HG03108 (cell line): Measurements from ENCODE around the gene FRMPD4.

Experiments used
- ATAC-seq: cut with Tn5 transposase; IDR thresholded peaks from one replicate; pipeline ENCODE4 v1.9.1; 2021; ENCODE audit warnings: moderate library complexity; ENCODE audit not compliant: unreplicated experiment

The FRMPD4 gene

DNA sequence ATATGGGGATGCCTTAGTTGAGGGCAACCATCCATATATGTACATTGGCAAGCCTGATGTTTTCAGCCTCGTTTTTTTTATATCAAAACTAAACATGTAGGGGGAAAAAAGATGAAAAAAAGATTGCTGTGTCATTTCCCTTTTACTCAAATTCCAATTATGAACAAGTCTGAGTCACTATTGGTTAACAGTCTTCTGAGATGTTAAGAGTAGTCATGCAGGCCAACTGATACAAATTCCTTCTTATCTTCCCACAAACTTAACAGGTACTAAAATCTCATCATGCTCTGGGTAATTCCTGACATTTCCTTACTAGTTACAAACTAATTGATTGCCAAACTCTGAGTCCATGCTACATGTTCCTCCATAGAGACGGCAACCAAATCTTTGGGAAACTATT lies 222.1 kb downstream of the FRMPD4 start:
- no peak for ATAC-seq

DNA sequence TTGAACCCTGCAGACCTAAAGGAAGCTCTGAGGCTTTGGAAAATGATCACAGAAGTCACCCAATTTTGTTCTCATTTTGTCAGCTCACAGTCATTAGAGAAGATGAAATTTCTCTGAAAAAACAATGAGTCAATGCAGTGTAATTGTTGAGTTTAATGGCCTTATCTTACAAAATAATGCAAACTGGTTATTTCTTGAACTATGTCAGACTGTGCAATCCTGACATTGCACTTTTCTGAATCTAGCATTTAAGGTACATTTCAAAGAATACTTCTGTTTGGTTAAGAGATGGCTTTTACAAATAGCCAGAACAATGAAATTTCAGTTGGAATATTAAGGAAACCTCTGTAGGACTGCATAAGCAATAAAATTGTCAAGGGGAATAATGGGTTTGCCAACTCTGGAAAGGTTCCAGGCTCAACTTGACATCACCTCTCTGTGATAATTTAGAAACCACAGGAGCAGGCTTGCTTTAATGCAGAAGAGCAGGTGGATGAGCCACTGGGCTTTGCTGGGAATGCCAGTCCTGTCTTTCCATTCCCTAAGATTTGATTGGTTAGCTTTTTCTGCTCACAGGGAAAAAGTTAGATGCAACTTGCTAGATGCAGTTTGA lies 222.8 kb downstream of the FRMPD4 start:
- no peak for ATAC-seq

DNA sequence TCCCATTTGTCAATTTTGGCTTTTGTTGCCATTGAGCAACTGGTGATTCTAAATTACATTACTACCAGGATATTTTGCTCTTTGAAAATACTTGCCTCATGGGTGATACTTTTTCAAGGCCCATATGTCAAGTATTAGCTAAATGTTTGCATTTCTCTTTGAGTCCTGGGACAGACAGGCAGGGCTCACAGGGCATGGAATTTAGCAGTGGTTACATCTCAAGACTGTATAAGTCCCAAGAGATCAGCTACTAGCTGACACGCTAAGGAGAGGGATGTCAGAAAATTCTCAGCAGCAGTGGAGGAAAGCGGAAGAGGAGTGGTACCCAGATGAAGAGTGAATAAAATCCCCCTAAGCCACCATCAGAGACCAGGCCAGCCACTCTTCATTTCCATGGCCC lies 224.9 kb downstream of the FRMPD4 start:
- ATAC-seq, result no peak

DNA sequence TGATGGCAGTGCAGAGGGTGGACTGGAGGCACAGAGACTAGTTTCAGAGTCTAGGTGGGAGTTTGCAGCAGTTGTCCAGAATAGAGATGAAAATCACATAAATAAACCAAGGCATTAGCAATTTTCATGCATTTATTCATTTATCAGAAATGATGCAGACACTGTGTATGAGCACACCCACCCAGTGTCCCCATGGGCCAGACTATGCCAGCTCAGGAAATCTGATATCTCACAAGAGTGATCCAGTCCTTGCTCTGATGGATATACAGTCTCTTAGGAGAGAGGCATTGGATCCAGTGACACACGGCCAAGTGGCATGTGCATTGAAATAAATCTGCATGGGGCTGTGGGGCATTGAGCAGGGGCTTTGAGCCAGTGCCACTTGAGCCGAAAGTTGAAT lies 228.2 kb downstream of the FRMPD4 start:
- ATAC-seq, result no peak

DNA sequence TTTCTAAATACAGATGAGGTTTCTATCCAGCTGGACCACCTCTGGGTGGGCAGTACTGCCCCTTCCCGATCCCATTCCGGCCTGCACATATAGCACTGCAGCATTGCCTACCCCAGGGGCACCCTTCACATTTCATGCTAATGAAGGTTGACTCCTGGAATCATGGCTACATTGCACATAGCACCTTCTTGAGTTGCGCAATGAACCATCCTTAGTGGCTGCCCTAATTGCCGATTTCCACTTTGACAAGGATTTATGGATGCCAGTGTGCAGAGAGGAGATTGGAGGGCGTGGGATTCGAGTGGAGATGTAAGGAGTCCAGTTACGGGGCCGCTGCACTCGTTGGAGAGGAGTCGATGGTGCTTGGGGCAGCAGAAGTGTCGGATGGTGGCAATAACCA lies 229.0 kb downstream of the FRMPD4 start:
- ATAC-seq, result no peak

DNA sequence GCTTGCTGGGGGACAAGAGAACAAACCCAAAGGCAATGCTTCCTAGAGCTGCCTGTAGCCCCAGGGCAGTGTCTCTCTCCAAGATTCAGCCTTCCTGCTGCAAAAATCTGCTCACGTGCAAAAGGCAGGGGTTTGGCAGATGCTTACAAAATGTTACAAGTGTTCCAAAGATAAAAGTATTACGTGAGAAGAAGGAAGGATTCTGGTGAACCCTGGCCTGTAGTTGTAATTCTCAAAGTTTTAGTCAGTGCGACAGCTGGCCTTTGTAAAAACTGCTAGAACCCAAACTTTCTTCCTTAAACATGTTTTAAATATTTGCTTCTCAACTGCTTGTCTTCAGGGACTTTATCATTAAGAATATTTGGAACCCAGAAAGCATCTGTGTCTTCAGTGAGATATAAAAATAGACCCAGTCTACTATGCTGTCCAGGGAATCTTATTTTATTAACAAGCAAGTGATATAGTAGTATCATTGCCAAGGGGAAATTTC lies 232.3 kb downstream of the FRMPD4 start:
- no peak for ATAC-seq

DNA sequence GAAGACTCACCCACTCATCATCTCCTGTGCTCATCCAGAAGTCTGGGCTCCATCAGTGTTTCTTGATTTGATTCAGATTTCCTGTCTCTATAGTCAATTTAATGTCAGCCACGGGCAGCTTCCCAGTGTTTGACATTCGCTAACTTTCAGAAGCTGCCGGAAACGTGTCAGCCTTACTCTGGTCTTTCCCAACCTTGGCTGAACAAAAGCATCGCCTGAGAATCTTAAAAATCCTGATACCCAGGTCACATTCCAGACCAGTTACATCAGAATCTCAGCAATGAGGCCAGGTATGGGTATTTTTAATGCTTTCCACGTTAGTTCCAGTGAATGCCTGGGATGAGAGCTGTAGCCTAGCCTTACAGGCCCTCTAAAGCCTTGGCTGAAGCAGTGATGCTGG lies 233.8 kb downstream of the FRMPD4 start:
- ATAC-seq, result no peak

DNA sequence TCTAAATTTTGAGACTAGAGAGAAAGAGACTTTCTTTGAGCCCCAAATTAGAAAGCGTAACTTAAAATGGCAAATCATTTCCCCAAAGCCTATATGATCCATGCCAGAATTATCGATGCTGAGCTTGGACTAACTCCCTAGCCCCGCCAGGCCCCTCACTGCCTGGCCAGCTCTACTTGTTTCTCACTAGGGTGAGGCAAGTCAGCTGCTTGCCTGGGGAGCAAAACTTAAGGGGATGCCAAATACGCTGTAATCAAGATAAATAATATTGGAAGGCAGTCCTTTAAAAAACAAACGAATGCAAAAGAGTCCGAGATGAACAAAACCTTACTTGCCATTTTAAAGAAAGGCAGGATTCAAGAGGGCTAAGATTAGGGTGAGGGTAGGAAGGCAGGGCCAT lies 236.0 kb downstream of the FRMPD4 start:
- ATAC-seq, result no peak

DNA sequence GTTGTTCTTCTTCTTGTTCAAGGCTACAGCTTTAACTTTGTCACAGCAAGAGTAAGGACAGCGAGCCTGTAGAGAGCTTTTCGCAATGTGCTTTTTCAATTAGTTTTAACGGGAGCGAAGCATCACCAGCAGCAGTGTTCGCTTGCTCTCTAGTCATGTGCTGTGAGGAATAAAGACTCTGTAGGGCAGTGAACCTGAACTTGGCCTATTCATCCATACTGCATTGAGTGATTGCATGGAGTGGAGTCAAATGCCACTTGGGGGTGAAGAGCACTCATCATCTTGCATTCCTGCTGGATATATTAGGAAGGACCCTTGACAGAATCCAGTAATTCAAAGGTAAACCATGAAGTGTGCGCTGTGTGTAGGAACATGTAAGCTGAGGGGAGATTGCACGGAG lies 240.0 kb downstream of the FRMPD4 start:
- no peak for ATAC-seq

DNA sequence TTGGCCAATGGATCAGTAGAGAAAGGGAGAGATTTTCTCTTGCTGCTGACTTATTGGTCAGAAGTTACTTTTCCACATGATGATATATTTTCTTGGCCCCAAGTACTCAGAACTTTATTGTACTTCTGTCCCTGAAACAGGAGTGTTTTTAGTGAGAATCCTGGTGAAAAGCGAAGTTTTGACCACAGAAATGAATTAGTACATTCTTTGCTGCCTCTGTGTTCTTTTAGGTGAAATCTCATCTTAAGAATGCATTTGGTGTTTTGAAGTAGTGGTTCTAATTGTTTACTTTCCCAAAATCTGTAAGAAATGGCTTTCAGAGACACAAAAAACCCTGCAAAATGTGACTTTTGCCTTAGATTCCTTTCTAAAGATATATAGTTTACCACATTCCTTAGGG lies 240.4 kb downstream of the FRMPD4 start:
- no peak for ATAC-seq

DNA sequence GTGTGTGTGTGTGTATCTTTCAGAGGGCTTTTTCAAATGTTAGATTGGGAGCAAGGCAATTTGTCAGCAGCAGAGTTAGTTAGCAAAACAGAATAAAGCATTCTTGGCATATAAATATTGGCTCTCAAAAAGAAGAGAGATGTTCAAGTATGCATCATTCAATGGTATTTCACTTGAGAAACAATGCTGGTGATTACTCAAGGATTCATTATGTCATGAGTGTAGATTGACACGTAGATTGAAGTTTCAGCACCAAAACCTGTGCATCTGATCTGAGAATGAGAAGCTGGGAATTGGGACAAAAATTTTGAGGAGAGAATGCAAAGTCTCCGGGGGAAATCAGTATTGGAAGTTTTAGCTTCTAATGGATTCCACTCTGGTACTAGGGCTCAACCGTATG lies 241.4 kb downstream of the FRMPD4 start:
- no peak for ATAC-seq

DNA sequence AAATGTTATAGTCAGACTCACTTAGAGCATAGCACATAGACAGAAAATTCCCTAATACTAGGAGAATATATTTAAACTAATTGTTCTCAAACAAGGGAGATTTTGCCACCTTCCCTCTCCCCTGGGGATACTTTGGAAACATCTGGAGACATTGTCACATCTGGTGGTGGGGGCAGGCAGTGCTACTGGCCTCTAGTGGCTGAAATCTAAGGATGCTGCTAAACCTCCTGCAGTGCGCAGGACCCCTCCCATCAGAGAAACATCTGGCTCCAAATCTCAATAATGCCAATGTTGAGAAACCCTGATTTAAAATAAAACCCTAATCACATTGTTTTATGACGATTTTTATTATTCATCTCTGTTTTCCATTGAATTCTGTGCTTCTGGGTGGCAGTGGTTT lies 244.9 kb downstream of the FRMPD4 start:
- ATAC-seq, result no peak

DNA sequence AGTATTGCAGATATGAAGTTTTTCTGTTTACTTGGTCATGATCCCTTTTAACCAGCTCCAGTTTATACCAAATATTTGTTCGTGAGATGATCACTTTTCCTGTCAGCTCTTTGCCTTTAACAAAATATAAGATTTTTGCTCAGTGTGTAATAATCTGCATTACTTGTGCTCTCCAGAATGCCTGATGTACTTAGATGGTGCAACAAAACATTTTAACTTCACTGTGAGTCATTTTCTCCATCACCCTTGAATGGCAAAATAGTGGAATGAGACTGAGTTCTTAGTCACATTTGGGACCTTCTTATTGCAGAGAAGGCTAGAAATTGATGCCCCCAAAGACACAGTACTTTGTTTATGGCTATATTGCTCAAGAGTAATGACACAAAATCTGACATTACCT lies 252.0 kb downstream of the FRMPD4 start:
- no peak for ATAC-seq

DNA sequence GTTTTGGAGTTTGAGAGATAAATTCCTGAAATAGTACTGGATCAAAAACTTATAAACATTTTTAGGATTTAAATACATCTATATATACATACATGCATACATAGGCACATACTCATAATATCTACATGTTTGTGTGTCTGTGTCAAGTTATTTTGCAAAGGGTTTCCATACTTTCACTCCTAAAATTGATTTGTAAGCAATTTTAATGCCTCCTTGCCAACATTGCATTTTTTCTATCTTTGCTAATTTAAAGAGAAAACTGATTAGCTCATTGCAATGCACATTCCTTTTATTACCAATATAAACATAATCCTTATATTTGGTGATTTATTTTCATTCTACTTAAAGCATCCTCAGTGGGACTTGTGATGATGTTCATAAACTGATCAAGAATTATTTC lies 258.3 kb downstream of the FRMPD4 start:
- no peak for ATAC-seq

DNA sequence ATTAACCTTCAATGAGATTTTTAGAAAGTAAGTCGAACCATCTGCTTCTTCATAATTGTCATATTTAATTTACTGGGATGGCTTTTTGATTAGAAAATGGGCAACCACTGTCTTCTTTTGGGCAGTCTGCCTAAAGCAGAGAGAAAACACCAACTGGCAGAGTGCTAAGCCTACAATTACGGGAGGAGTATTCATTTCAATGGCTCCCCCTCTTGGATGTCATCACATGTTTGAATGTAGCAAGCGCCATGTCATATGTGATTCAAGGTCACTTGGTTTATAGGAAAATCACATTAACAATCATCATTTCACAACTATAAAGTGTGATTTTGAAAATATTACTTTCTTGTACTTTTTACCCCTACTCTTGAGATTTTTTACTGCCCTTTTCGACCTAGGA lies 261.9 kb downstream of the FRMPD4 start:
- no peak for ATAC-seq

DNA sequence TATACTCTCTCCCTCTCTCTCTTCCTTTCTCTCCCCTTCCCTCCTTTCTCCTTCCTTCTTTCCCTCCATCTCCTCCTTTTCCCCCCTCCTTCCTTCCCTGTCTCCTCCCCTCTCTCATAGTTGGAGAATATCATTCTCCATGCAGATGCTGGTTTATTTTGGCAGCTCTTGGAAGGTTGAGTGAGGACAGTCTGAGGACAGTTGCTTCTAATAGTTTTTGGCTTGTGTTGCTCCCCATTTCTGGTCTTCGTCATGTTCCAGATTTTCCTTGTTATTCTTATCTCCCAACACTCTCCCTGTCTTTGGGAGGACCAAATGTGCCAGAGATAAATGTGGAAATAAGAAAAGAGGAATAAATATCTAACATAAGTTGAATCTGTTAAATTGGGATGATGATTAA lies 263.0 kb downstream of the FRMPD4 start:
- no peak for ATAC-seq

DNA sequence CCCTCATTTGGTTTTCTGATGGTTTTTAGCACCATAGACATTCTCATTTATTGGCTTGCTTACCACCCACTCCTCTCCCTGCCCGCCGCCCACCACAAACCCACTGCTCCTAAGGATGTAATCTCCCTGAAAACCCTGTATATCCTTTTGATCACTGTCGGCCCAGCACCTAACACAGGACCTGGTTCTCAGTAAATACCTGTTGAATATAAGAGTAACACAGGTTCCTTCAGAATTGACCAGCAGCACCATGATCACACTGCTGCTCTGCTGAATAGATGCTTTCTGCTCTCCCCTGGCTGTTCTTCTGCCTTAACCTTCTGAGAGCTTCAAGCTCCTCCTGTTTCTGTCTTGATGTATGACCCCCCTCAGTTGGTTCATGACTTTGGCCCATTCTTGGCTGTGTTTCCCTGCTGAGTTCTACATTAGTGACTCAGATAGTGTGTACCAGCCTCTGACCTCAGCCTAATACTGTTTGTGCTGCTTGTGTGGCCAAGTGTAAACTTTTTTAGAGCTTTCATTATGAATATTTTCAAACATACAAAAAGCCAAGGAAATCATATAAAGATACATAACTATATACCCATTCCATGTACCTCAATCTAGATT lies 265.3 kb downstream of the FRMPD4 start:
- no peak for ATAC-seq

DNA sequence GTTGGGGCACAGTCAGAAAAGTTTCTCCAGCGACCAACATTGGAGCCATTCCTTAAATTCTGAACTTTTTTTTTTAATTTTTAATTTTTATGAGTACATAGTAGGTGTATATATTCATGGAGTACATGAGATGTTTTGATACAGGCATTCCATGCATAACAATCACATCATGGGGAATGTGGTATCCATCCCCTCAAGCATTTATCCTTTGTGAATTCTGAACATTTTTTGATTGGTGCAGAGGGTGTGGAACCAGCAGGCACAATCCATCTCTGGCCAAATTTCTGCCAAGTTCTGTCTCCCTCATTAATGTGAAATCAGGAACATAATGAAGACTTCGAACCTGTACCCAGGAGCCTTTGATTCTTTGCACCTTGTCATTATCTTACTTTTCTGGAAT lies 267.0 kb downstream of the FRMPD4 start:
- no peak for ATAC-seq

DNA sequence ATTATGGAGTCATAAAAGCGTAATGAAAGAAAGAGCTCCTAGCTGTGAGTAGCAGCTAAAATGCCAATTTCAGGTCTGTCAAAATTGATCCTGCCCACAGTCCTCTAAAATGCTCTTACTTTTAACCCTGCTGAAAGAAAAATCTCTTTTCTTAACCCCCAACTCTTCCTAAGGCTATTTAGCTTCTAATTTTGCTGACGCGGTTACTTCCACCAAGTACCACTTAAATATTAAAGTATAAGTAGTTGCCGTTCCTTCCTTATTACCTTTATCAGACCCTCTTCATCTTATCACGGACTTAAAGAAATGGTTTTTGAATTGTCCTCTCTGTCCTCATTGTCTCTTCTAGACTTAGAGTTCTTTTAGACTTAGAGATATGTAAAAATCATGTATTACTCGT lies 272.2 kb downstream of the FRMPD4 start:
- no peak for ATAC-seq

DNA sequence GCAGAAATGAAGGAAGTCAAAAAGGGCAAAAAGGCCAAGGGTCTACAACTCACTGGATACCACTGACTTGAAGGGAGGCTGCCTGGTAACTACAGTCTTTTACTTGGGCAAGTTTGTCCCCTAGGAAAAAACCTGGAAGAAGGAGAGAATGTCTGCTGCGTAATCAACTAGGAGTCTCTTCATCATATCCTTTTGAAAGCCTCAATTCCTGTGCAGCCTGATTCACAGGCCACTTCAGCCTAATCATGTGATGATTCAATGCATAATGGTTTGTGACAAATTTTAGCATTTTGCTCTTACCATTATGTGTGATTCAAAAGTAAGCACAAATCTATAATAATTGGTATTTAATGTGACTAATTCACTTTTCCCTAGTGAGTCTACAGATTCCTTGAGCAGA lies 273.6 kb downstream of the FRMPD4 start:
- no peak for ATAC-seq

DNA sequence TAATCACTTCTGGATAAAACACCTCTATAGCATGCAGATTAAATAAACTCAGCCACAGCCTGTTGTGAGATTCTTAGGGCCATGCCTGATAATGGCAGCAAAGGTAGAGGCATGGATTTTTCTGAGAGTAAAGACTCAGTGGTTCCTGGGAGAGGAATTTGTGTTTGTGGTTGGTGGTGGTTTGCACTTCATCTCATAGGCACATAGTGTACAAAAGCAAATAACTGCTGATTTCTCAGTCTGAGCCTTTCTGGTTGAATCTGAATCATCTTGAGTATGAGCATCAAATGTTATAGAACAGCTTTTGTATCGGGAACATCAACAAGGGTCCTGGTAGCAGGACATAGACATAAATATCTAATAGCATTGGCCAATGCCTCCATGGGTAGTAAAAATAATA lies 274.3 kb downstream of the FRMPD4 start:
- ATAC-seq, result no peak

DNA sequence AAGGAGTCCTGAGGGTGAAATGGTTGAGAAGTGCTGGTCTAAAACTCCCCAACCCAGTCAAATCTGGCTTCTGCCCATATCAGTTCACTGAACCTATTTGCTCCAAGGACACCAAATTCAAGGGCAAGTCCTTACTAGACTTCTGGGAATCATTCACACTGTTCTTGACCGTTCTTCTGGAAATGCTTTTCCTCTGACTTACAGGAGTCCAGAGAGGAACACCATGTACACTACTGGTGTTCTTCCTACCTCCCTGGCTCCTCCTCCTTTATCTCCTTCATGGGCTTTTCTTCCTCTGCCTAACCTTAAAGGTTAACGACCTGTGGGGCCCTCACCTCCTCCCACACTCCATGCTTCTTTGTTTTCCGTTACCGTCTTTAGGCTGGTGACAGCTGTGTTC lies 281.3 kb downstream of the FRMPD4 start:
- ATAC-seq, result no peak

DNA sequence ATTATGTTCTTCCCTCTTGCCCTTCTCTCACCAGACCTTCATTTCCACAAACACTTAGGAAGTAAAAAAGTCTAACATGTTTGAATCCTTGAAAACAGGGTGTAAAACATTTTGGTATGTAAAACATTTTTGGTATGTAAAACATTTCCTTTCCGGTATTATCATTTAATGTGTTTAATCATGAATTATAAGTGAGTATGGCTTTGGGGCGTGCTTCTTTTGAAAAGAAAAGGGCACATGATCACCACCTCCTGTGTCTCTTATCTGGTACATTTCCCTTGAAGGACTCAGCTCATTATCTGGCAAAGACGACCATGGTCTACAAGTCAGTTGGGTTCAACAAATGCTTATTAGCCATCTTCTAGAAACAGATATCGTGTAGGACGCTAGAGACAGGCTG lies 283.6 kb downstream of the FRMPD4 start:
- no peak for ATAC-seq
